Endothelial cell of umbilical vein (primary cell): ENCODE measurements around the gene FLVCR2. TPM values are rescaled to one million over a fixed set of nuclear protein-coding genes. Genes with fewer than 3 reads are reported as not detected.

Experiments used
- BruUV-seq: library from RNA; stranded (reverse); fragments of 400-500 nt; replicated peaks from 2 replicates; lab custom pipeline; 2021; lab: Mats Ljungman, UMichigan
- CTCF ChIA-PET: fragments of 300-600, 350-600 bp; sonication (Branson Sonifier 250); formaldehyde crosslinking; loops from one replicate; lab custom pipeline; 2021; ENCODE audit warnings: antibody characterized with exemption, inconsistent platforms; lab: Charles Lee
- POLR2A ChIA-PET: fragments of 300-600, 350-600 bp; sonication (Branson Sonifier 250); formaldehyde crosslinking; loops from one replicate; lab custom pipeline; 2021; ENCODE audit warnings: antibody characterized with exemption, inconsistent platforms; lab: Charles Lee
- DNase-seq: peaks from one replicate; pipeline ENCODE4 v3.0.0-alpha.2; 2011; ENCODE audit warnings: low read depth, low spot score
- FAIRE-seq: peaks from 2 replicates; lab custom pipeline; 2011; peaks lifted over from hg19 to GRCh38; lab: Jason Lieb, UNC
- H2AFZ ChIP-seq: 2 replicates; pipeline ENCODE4 v1.6.0; 2012; ENCODE audit warnings: low read depth, low read length, control low read depth, inconsistent platforms
- H3K27ac ChIP-seq: 2 replicates; pipeline ENCODE4 v1.5.1; 2011; ENCODE audit warnings: low read depth, mild to moderate bottlenecking, control low read depth, low read length, moderate library complexity; ENCODE audit not compliant: insufficient read depth
- H3K27me3 ChIP-seq, 2 experiments: 2 replicates each; pipeline versions ENCODE4 v1.6.0 to v1.6.1; 2011; ENCODE audit warnings: low read length in 2 of 2, mixed read lengths in 1 of 2; ENCODE audit not compliant: control insufficient read depth in 2 of 2, insufficient read depth in 2 of 2
- H3K36me3 ChIP-seq, 2 experiments: 2 replicates in 1 of 2; 3 replicates in 1 of 2; pipeline ENCODE4 v1.5.1; 2011; ENCODE audit warnings: low read length in 2 of 2, mild to moderate bottlenecking in 1 of 2, moderate library complexity in 1 of 2; ENCODE audit not compliant: control insufficient read depth in 2 of 2, insufficient read depth in 2 of 2; ENCODE audit errors: extremely low read depth in 1 of 2
- H3K4me1 ChIP-seq: 3 replicates; pipeline ENCODE4 v1.5.1; 2011; ENCODE audit warnings: mild to moderate bottlenecking, low read length; ENCODE audit not compliant: control insufficient read depth, insufficient read depth; ENCODE audit errors: extremely low read depth
- H3K4me2 ChIP-seq: 2 replicates; pipeline ENCODE4 v1.6.1; 2011; ENCODE audit warnings: low read length, control low read depth, mixed read lengths; ENCODE audit not compliant: insufficient read depth
- H3K4me3 ChIP-seq, 3 experiments: fragments of 200-600 bp in 1 of 3; sonication (generic), shearing (Covaris generic) in 1 of 3; replicated peaks in 1 of 3; 2 replicates each; pipeline ENCODE4 v1.5.1; 2011 to 2016; ENCODE audit warnings: control low read depth in 3 of 3, low read length in 3 of 3, mild to moderate bottlenecking in 2 of 3, inconsistent platforms in 1 of 3, low read depth in 1 of 3, moderate library complexity in 1 of 3; ENCODE audit not compliant: insufficient read depth in 1 of 3
- H3K79me2 ChIP-seq: 2 replicates; pipeline ENCODE4 v1.6.0; 2012; ENCODE audit warnings: low read length, inconsistent platforms; ENCODE audit not compliant: control insufficient read depth, insufficient read depth
- H3K9ac ChIP-seq: replicated peaks from 2 replicates; pipeline ENCODE3; 2011; ENCODE audit warnings: low read length, control low read depth; ENCODE audit not compliant: insufficient read depth; ENCODE audit errors: extremely low read depth
- H3K9me1 ChIP-seq: replicated peaks from 3 replicates; pipeline ENCODE4 v1.6.0; 2011; ENCODE audit warnings: mild to moderate bottlenecking, low read length; ENCODE audit not compliant: control insufficient read depth, insufficient read depth; ENCODE audit errors: extremely low read depth
- H3K9me3 ChIP-seq: replicated peaks from 2 replicates; pipeline ENCODE4 v1.5.1; 2012; ENCODE audit warnings: low read length, inconsistent platforms; ENCODE audit not compliant: control insufficient read depth, insufficient read depth
- H4K20me1 ChIP-seq: replicated peaks from 2 replicates; pipeline ENCODE3; 2011; ENCODE audit warnings: mild to moderate bottlenecking, low read length; ENCODE audit not compliant: control insufficient read depth, insufficient read depth; ENCODE audit errors: extremely low read depth
- EZH2 ChIP-seq: IDR thresholded peaks from 2 replicates; pipeline ENCODE4 v1.6.1; 2012; ENCODE audit warnings: borderline replicate concordance, low read depth, mild to moderate bottlenecking, moderate library complexity, low read length, inconsistent platforms; ENCODE audit not compliant: severe bottlenecking
- GATA2 ChIP-seq: IDR thresholded peaks from 2 replicates; pipeline ENCODE4 v1.7.0; 2011; ENCODE audit warnings: low read depth, mild to moderate bottlenecking, moderate library complexity, mixed read lengths, low read length; ENCODE audit not compliant: insufficient read length, insufficient read depth
- MAX ChIP-seq: IDR thresholded peaks from 2 replicates; pipeline ENCODE4 v1.6.1; 2011; ENCODE audit not compliant: insufficient read depth, insufficient read length
- MYC ChIP-seq: IDR thresholded peaks from one replicate; pipeline ENCODE4 v1.6.1; 2011; ENCODE audit warnings: mild to moderate bottlenecking, low read depth, low read length
- POLR2AphosphoS5 ChIP-seq: IDR thresholded peaks from 2 replicates; pipeline ENCODE4 v1.6.1; 2012; ENCODE audit warnings: low read depth, mild to moderate bottlenecking, control low read depth, low read length, moderate library complexity; ENCODE audit not compliant: insufficient read depth
- dilution Hi-C: fragments of 300-500 bp; cut with MboI; formaldehyde crosslinking; loops from one replicate; pipeline ENCODE4 v1.15.0; 2019; ENCODE audit warnings: low sequenced_read_pairs; ENCODE audit not compliant: extremely low pct_ligation_motif_present
- intact Hi-C: fragments of 100-400 bp; cut with micrococcal nuclease; formaldehyde crosslinking; loops from one replicate; pipeline ENCODE4 v1.10.0; 2022
- polyA plus RNA-seq, 4 experiments: library from polyadenylated mRNA; depleted of rRNA in 3 of 4; stranded (reverse) in 3 of 4; unstranded in 1 of 4; fragments of >200 nt; gene quantifications; 2 replicates each; pipeline versions ENCODE4 v1.2.1 to v1.2.3, GENCODE V29; 2011 to 2012; ENCODE audit warnings: missing spikeins in 1 of 4
- total RNA-seq: library from RNA; stranded (reverse); gene quantifications from 2 replicates; pipeline ENCODE4 v1.2.3, GENCODE V29; 2021
- TF ChIP-seq, protein P1 (sequence below), 2 donors: IDR thresholded peaks; 1 replicate in 1 of 2; 2 replicates in 1 of 2; pipeline ENCODE4 v1.5.1; 2011; ENCODE audit warnings: low read length in 2 of 2, mild to moderate bottlenecking in 2 of 2, moderate library complexity in 2 of 2, control low read depth in 1 of 2, inconsistent platforms in 1 of 2, low read depth in 1 of 2; ENCODE audit not compliant: insufficient read depth in 1 of 2; ENCODE audit errors: extremely low read depth in 1 of 2

The FLVCR2 gene
- total and polyA plus RNA-seq, 2 donors (not counting 3 experiments of a cell fraction or from before 2014, with no cell fraction given) = 1.4 to 4.9 TPM

- FAIRE-seq (peak; percentile 31), DNase-seq (no peak)
- dilution Hi-C loops (no loop called here), intact Hi-C loops (no loop called here)
- Histone ChIP-seq H3K4me3 (no peak overlapping the region), H3K36me3 (peaks cover 2 to 14% of the 10 kb centered on the region in 2 experiments), H3K27me3 (no peaks in the 10 kb centered on the region), H3K9ac (no peak overlapping the region), H3K9me3 (no peaks in the 10 kb centered on the region), H2AFZ (no peak overlapping the region), H3K79me2 (peaks cover 67% of the 10 kb centered on the region), H3K4me1 (peaks cover 7% of the 10 kb centered on the region), H4K20me1 (no peaks in the 10 kb centered on the region), H3K4me2 (no peak overlapping the region), H3K9me1 (no peaks in the 10 kb centered on the region), H3K27ac (no peak overlapping the region)
- ChIA-PET POLR2A (no interaction called here), CTCF (interaction anchor here (2.1 kb wide), 1 partner anchor 35 kb away, joined by 5 read pairs; no protein-coding TSS in a partner anchor)
- no TSS peak for BruUV-seq
- TF ChIP-seq EZH2 (no peak), MAX (no peak), MYC (no peak)
Observed at GRCh38 chr14:75673345-75674035, 95.1 kb downstream of the FLVCR2 start.

GRCh38 chr14:75675265-75675960 is 97.0 kb downstream of the FLVCR2 start:
- ChIA-PET CTCF (interaction anchor here (0.6 to 2.1 kb wide), 2 partner anchors 14 to 34 kb away, joined by 3 to 5 read pairs; no protein-coding TSS in a partner anchor), POLR2A (no interaction called here)
- H3K27ac ChIP-seq = no peak overlapping the region
- no peaks in the 10 kb centered on the region for H3K9me1 ChIP-seq
- intact Hi-C loops (no loop called here), dilution Hi-C loops (no loop called here)
- H3K9me3 ChIP-seq = no peaks in the 10 kb centered on the region
- BruUV-seq = no TSS peak
- no peak overlapping the region for H3K4me3 ChIP-seq
- no peak for FAIRE-seq
- no peak for DNase-seq
- no peaks in the 10 kb centered on the region for H3K27me3 ChIP-seq
- peaks cover 7% of the 10 kb centered on the region for H3K4me1 ChIP-seq
- no peak overlapping the region for H2AFZ ChIP-seq
- H3K36me3 ChIP-seq = peaks cover 0 to 9% of the 10 kb centered on the region in 2 experiments
- TF ChIP-seq, protein P1, sequence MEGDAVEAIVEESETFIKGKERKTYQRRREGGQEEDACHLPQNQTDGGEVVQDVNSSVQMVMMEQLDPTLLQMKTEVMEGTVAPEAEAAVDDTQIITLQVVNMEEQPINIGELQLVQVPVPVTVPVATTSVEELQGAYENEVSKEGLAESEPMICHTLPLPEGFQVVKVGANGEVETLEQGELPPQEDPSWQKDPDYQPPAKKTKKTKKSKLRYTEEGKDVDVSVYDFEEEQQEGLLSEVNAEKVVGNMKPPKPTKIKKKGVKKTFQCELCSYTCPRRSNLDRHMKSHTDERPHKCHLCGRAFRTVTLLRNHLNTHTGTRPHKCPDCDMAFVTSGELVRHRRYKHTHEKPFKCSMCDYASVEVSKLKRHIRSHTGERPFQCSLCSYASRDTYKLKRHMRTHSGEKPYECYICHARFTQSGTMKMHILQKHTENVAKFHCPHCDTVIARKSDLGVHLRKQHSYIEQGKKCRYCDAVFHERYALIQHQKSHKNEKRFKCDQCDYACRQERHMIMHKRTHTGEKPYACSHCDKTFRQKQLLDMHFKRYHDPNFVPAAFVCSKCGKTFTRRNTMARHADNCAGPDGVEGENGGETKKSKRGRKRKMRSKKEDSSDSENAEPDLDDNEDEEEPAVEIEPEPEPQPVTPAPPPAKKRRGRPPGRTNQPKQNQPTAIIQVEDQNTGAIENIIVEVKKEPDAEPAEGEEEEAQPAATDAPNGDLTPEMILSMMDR (IDR thresholded peaks at IDR 0.05; ENCODE audit: extremely low read depth in 1 of 2, insufficient read depth in 1 of 2, low read depth in 1 of 2, low read length in 2 of 2) = no peak
- TF ChIP-seq POLR2AphosphoS5 = no peak
- no peak for TF ChIP-seq MYC
- no peak for TF ChIP-seq GATA2
- TF ChIP-seq MAX = no peak
- no peaks in the 10 kb centered on the region for H4K20me1 ChIP-seq
- peaks cover 70% of the 10 kb centered on the region for H3K79me2 ChIP-seq
- no peak overlapping the region for H3K9ac ChIP-seq
- H3K4me2 ChIP-seq = no peak overlapping the region
